ENCODE measurements around the gene OAF. TPM values are rescaled to one million over a fixed set of nuclear protein-coding genes. Genes with fewer than 3 reads are reported as not detected.

OAF gene
- total RNA-seq, 1 experiment from 2014 or later, result 97.1 TPM

DNA sequence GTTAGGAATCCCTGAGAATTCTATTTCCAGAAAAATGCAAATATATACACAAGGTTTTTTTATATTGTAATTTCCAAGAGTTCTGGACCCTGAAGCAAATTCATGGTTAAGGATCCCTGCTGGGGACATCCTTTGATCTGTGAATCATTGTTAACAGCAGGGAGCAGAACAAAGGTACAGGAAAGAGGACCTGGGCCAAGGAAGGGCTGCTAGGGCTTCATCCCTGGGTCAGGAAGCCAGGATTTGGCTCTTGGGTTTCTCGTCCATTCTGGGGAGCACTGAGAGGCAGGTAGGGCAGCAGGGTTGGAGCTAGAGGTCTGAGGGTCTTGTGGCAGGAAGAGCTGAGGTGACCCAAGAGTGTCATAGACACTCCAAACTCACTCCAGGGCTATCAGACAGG is 10.2 kb upstream of the OAF start:
- ATAC-seq, result no peak
- no peak overlapping the region for H3K4me3 ChIP-seq (ENCODE audit: low read length)
- H3K27me3 ChIP-seq (ENCODE audit: low read length), result peaks cover 3% of the 10 kb centered on the region; the same call in 1 of the 2 replicates
- BruUV-seq (replicated peaks), result no TSS peak
- H4K20me1 ChIP-seq (ENCODE audit: low read length), result no peaks in the 10 kb centered on the region
- CTCF ChIA-PET, result no interaction called here
- no peaks in the 10 kb centered on the region for H3K36me3 ChIP-seq (ENCODE audit: low read depth, low read length)
- H3K4me2 ChIP-seq (ENCODE audit: low read length), result no peak overlapping the region
- H3K9ac ChIP-seq (ENCODE audit: low read length), result no peak overlapping the region
- H2AFZ ChIP-seq (ENCODE audit: low read length), result no peak overlapping the region
- H3K79me2 ChIP-seq (ENCODE audit: low read length), result no peaks in the 10 kb centered on the region
- intact Hi-C loops (cut with micrococcal nuclease), result no loop called here
- H3K27ac ChIP-seq (ENCODE audit: low read length), result no peak overlapping the region
- no peak for DNase-seq
- no peaks in the 10 kb centered on the region for H3K9me3 ChIP-seq (ENCODE audit: low read length)
- TF ChIP-seq CTCF (conservative IDR thresholded peaks at IDR 0.05; ENCODE audit: low read depth, low read length), result no peak
- TF ChIP-seq EZH2phosphoT487 (IDR thresholded peaks at IDR 0.05; ENCODE audit: borderline replicate concordance, low read length), result no peak
- TF ChIP-seq EZH2 (IDR thresholded peaks at IDR 0.05; ENCODE audit: low read length, unreplicated experiment), result no peak
- POLR2A ChIA-PET (ENCODE audit: unreplicated experiment), result no interaction called here
- H3K9me2 ChIP-seq (replicated peaks; ENCODE audit: low read length), result no peaks in the 10 kb centered on the region
- no peaks in the 10 kb centered on the region for H3K4me1 ChIP-seq (ENCODE audit: insufficient read depth, low read length)
- H3F3A ChIP-seq (ENCODE audit: low read length, unreplicated experiment), result no peaks in the 10 kb centered on the region

DNA sequence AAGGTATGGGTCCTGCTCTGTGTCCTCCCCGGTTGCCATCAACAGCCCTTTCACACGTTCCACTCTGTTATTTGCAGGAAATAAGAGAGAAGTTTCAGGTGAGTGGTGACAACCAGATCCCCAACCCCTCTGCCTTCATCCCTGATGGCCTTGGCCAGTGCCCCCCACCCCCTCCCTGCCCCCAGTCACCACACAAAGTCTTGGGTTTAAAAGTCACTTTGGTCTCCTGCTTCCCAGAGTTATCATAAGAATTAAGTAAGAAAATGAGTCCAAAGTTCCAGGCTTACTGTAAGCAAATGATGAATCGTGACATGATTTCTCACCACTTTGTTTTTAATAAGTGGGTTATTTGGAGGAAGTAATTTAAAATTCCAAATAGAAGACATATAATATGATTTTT is 9.2 kb upstream of the OAF start:
- DNase-seq, result no peak
- Histone ChIP-seq H2AFZ (ENCODE audit: low read length) (no peak overlapping the region), H3K9me3 (ENCODE audit: low read length) (no peaks in the 10 kb centered on the region), H3K4me3 (ENCODE audit: low read length) (no peak overlapping the region), H3K36me3 (ENCODE audit: low read depth, low read length) (no peaks in the 10 kb centered on the region), H3K9ac (ENCODE audit: low read length) (no peak overlapping the region), H3F3A (ENCODE audit: low read length, unreplicated experiment) (no peaks in the 10 kb centered on the region), H3K27me3 (ENCODE audit: low read length) (peaks cover 3% of the 10 kb centered on the region; the same call in 1 of the 2 replicates), H3K4me1 (ENCODE audit: insufficient read depth, low read length) (no peaks in the 10 kb centered on the region), H3K9me2 (replicated peaks; ENCODE audit: low read length) (no peaks in the 10 kb centered on the region), H4K20me1 (ENCODE audit: low read length) (no peaks in the 10 kb centered on the region), H3K27ac (ENCODE audit: low read length) (no peak overlapping the region), H3K4me2 (ENCODE audit: low read length) (no peak overlapping the region), H3K79me2 (ENCODE audit: low read length) (no peaks in the 10 kb centered on the region)
- TF ChIP-seq CTCF (conservative IDR thresholded peaks at IDR 0.05; ENCODE audit: low read depth, low read length), result no peak
- no peak for TF ChIP-seq EZH2 (IDR thresholded peaks at IDR 0.05; ENCODE audit: low read length, unreplicated experiment)
- TF ChIP-seq EZH2phosphoT487 (IDR thresholded peaks at IDR 0.05; ENCODE audit: borderline replicate concordance, low read length), result no peak
- ChIA-PET POLR2A (ENCODE audit: unreplicated experiment) (no interaction called here), CTCF (no interaction called here)
- ATAC-seq, result no peak
- intact Hi-C loops (cut with micrococcal nuclease), result no loop called here
- BruUV-seq (replicated peaks), result no TSS peak

- TF ChIP-seq CTCF (conservative IDR thresholded peaks at IDR 0.05; ENCODE audit: low read depth, low read length) (no peak), EZH2 (IDR thresholded peaks at IDR 0.05; ENCODE audit: low read length, unreplicated experiment) (no peak), EZH2phosphoT487 (IDR thresholded peaks at IDR 0.05; ENCODE audit: borderline replicate concordance, low read length) (no peak)
- DNase-seq (no peak), ATAC-seq (no peak)
- Histone ChIP-seq H3K9ac (ENCODE audit: low read length) (no peak overlapping the region), H4K20me1 (ENCODE audit: low read length) (no peaks in the 10 kb centered on the region), H3K36me3 (ENCODE audit: low read depth, low read length) (no peaks in the 10 kb centered on the region), H3K79me2 (ENCODE audit: low read length) (no peaks in the 10 kb centered on the region), H3K4me2 (ENCODE audit: low read length) (no peak overlapping the region), H3K27ac (ENCODE audit: low read length) (no peak overlapping the region), H3F3A (ENCODE audit: low read length, unreplicated experiment) (no peaks in the 10 kb centered on the region), H3K9me2 (replicated peaks; ENCODE audit: low read length) (no peaks in the 10 kb centered on the region), H2AFZ (ENCODE audit: low read length) (no peak overlapping the region), H3K4me1 (ENCODE audit: insufficient read depth, low read length) (peaks cover 7% of the 10 kb centered on the region), H3K27me3 (ENCODE audit: low read length) (peaks cover 3% of the 10 kb centered on the region; the same call in 1 of the 2 replicates), H3K4me3 (ENCODE audit: low read length) (no peak overlapping the region), H3K9me3 (ENCODE audit: low read length) (no peaks in the 10 kb centered on the region)
- no TSS peak for BruUV-seq (replicated peaks)
- CTCF ChIA-PET, result no interaction called here
- intact Hi-C loops (cut with micrococcal nuclease), result no loop called here
- POLR2A ChIA-PET (ENCODE audit: unreplicated experiment), result no interaction called here
Observed at GRCh38 chr11:120203626-120204025, 7.2 kb upstream of the OAF start.
